ENCODE data around the gene COA7. TPM values are rescaled to one million over a fixed set of nuclear protein-coding genes. Genes with fewer than 3 reads are reported as not detected.

The COA7 gene
- total and polyA plus RNA-seq, 11 donors, result 6.4 to 19.5 (median 16.3) TPM

- no peak overlapping the region for H3K4me3 ChIP-seq
- no peak for ATAC-seq
- no peaks in the 10 kb centered on the region for H3K27me3 ChIP-seq
- no peak for TF ChIP-seq POLR2A (IDR thresholded peaks at IDR 0.05)
- no peak for TF ChIP-seq CTCF (IDR thresholded peaks at IDR 0.05)
- H3K36me3 ChIP-seq, result no peaks in the 10 kb centered on the region
- H3K27ac ChIP-seq, result peak overlapping the region in 3 of 12 donors; percentile 23 to 78 (median 58)
- WGBS, 4 donors, result 83 to 90% (median 87%) methylated on average over 18 of the region's 18 CpGs
- intact Hi-C loops (cut with DNase I), result loop anchor here in 4 of 10 donors (10.0 kb wide), 4 partner anchors 198 to 478 kb away; partner anchors contain the start of genes ECHDC2 (in 1 of the 4) and SCP2 (in 1 of the 4)
- no peak for DNase-seq
- peaks cover 0 to 41% (median 8%) of the 10 kb centered on the region in 12 donors for H3K4me1 ChIP-seq
- no peaks in the 10 kb centered on the region for H3K9me3 ChIP-seq
These were observed 9.1 kb upstream of the COA7 start for GRCh38 chr1:52706941-52707926.

DNA sequence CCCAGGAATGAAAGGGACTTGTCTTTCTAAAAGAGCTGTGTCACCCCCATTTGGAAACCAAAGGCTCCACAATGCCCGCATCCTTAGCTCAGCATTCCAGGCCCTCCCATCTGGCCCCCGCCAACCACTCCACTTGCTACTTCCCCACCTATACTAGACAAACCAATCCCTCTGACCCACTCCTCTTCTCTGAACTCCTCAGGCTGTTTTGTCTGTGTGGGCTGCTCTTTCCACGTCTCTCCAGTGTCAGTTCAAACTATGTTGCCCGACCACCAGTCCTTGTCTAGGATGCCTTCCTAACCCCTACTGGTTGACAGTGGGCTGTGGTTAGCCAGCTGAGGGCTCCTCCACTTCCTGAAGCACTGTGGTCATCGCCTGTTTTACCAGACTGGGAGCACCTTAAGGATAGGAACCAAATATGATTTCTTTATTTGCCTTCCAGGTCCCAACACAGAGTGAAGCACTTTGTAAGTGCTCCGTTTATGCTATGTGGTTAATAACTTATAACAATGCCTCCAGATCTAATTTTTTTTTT lies 8.1 kb upstream of the COA7 start:
- intact Hi-C loops (cut with DNase I), result loop anchor here in 4 of 10 donors (10.0 kb wide), 4 partner anchors 199 to 479 kb away; partner anchors contain the start of genes ECHDC2 (in 1 of the 4) and SCP2 (in 1 of the 4)
- Histone ChIP-seq H3K9me3 (no peaks in the 10 kb centered on the region), H3K36me3 (no peaks in the 10 kb centered on the region), H3K27ac (peak overlapping the region in 2 of 12 donors; percentile 11 to 78), H3K4me1 (peaks cover 0 to 41% (median 8%) of the 10 kb centered on the region in 12 donors), H3K27me3 (no peaks in the 10 kb centered on the region), H3K4me3 (no peak overlapping the region)
- TF ChIP-seq CTCF (IDR thresholded peaks at IDR 0.05) (no peak), POLR2A (IDR thresholded peaks at IDR 0.05) (no peak)
- DNase-seq, result no peak
- 66 to 87% (median 77%) methylated on average over 5 to 6 of the region's 6 CpGs for WGBS, 4 donors
- no peak for ATAC-seq

DNA sequence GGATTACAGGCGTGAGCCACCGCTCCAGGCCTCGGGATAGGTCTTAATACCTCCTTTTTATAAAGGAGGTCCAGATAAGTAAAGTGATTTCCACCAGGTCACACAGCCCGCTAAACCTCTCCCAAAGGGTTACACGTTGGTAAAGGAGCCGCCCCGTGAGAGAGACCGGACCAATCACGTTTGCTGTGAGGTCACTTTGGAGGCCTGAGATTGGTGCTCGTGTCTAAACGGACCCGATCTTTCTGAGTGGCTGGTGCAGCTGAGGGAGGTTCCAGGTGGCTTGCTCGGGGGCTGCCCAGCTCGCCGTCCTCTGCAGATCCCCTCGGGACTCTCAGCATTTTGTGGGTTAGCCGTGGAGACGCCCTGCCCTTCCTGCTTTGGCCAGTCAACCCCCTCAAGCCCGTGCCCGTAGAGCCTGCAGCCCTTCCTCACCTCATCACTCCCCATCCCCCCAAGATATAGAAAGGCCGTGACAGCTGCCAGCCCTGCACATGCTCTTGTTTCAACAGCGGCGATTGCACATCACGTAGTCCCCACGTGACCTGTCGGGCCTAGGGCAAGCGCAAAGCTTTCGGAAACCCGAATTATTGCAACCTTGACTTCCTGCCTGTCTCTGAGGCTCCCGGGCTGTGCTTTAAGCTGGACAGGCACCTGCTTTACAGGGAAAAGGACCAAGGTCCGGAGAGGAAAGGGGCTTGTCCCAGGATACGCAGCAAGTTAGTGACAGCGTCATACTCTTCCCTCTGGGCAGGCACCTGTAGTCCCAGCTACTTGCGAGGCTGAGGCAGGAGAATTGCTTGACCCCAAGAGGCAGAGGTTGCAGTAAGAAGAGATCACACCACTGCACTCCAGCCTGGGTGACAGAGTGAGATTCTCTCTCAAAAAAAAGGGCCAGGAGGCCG lies 5.0 kb upstream of the COA7 start:
- intact Hi-C loops (cut with DNase I), result loop anchor here in 6 of 10 donors (2.0 to 10.0 kb wide), 6 partner anchors 24 to 482 kb away; partner anchors contain the start of genes ZYG11B (in 3 of the 6), ECHDC2 (in 2 of the 6) and SCP2 (in 1 of the 6)
- peak overlapping the region in 11 of 12 donors; percentile 39 to 74 (median 61) for H3K4me3 ChIP-seq
- no peaks in the 10 kb centered on the region for H3K27me3 ChIP-seq
- H3K9me3 ChIP-seq, result no peaks in the 10 kb centered on the region
- 4 to 9% (median 4%) methylated on average over 18 to 35 of the region's 35 CpGs for WGBS, 4 donors
- H3K36me3 ChIP-seq, result no peaks in the 10 kb centered on the region
- ATAC-seq, result peak; percentile 90 to 94 (median 93)
- peaks cover 0 to 43% (median 8%) of the 10 kb centered on the region in 12 donors for H3K4me1 ChIP-seq
- peak; percentile 90 to 94 (median 91) for DNase-seq
- TF ChIP-seq POLR2A (IDR thresholded peaks at IDR 0.05) (peak in 1 of 2 donors; percentile 67), CTCF (IDR thresholded peaks at IDR 0.05) (no peak)
- H3K27ac ChIP-seq, result peak overlapping the region; percentile 75 to 91 (median 86)

Data from heart left ventricle (tissue), 16 donors.